Adrenal gland (tissue), 12 donors: ENCODE data around the gene ARHGAP26. TPM values are rescaled to one million over a fixed set of nuclear protein-coding genes. Genes with fewer than 3 reads are reported as not detected.

Experiments
- DNase-seq, 7 donors: peaks; one replicate each; pipeline ENCODE4 v3.0.0-alpha.2; 2019 to 2020
- H3K27ac ChIP-seq, 5 donors: fragments of 200-600 bp; sonication (generic) in 4 of 5; 1 replicate in 3 of 5; 2 replicates in 2 of 5; pipeline versions ENCODE4 v1.5.1 to v1.8.0; 2016 to 2020; ENCODE audit warnings: mild to moderate bottlenecking in 1 of 5
- H3K27me3 ChIP-seq: fragments of 200-600 bp; 2 replicates; pipeline ENCODE4 v1.8.0; 2021
- H3K36me3 ChIP-seq, 2 donors: fragments of 200-600 bp; replicated peaks in 1 of 2; 1 replicate in 1 of 2; 2 replicates in 1 of 2; pipeline versions ENCODE4 v1.5.1 to v1.8.0; 2018 to 2022
- H3K4me1 ChIP-seq, 2 donors: fragments of 200-600 bp; replicated peaks in 1 of 2; 1 replicate in 1 of 2; 2 replicates in 1 of 2; pipeline versions ENCODE4 v1.5.1 to v1.8.0; 2018 to 2021
- H3K4me3 ChIP-seq, 4 donors: fragments of 200-600 bp; sonication (generic) in 3 of 4; one replicate each; pipeline ENCODE4 v1.5.1; 2016 to 2018
- H3K9me3 ChIP-seq, 3 donors: fragments of 200-600 bp; sonication (generic) in 1 of 3; replicated peaks in 1 of 3; 1 replicate in 2 of 3; 2 replicates in 1 of 3; pipeline versions ENCODE4 v1.5.1 to v1.8.0; 2016 to 2021
- POLR2A ChIP-seq, 2 donors: fragments of 450-650 bp; IDR thresholded peaks; one replicate each; pipeline ENCODE4 v1.6.1; 2017; ENCODE audit warnings: antibody characterized with exemption in 2 of 2, mild to moderate bottlenecking in 2 of 2, moderate library complexity in 1 of 2
- WGBS, 4 donors: extraction: QIAGEN DNeasy Blood & Tissue Kit in 2 of 4; methylation state at CpG; one replicate each; pipeline versions ENCODE4 v1.1.5 to v1.1.7; 2013 to 2017; 5-methylcytosine and 5-hydroxymethylcytosine counted together
- intact Hi-C, 2 donors: fragments of 100-400 bp; cut with DNase I; formaldehyde crosslinking; loops; one replicate each; pipeline versions ENCODE4 v1.14.1 to v1.15.0; 2022 to 2023
- polyA plus RNA-seq, 3 donors: library from polyadenylated mRNA; stranded (reverse); fragments of 200-250 nt in 2 of 3; fragments of 350-450 nt in 1 of 3; fragmentation: Illumina TruSeq in 1 of 3; extraction: RNeasy Lipid Tissue Mini Kit (QIAGEN cat#74804) in 1 of 3; gene quantifications; one replicate each; pipeline ENCODE4 v1.2.3, GENCODE V29; 2013 to 2014
- total RNA-seq, 9 donors: library from RNA; depleted of rRNA in 4 of 9; stranded (reverse); fragments of >200 nt in 4 of 9; fragments of 120-200 nt in 1 of 9; fragmentation: NEBNext Ultra II Directional in 1 of 9; extraction: Animal tissue kit (Norgen Biotek cat#: 25700) in 1 of 9; gene quantifications; one replicate each; pipeline versions ENCODE4 v1.1.0 to v1.2.4, GENCODE V29; 2013 to 2023
- TF ChIP-seq, protein P1 (sequence below), 6 experiments: fragments of 450-650 bp in 4 of 6; fragments of 200-600 bp in 2 of 6; sonication (generic) in 1 of 6; IDR thresholded peaks; 1 replicate in 5 of 6; 2 replicates in 1 of 6; pipeline versions ENCODE4 v1.5.1 to v1.8.0; 2016 to 2021; ENCODE audit warnings: antibody characterized with exemption in 6 of 6, mild to moderate bottlenecking in 2 of 6, moderate library complexity in 1 of 6
- donor health status: healthy with polysubstance abuse.
- donor health status: Bipolar disorder and iron deficiency.
- donor health status: DM: yes; HTN: yes; CAD: no.
- donor health status: DM: no; HTN: no; CAD: no.
- donor health status: DM: no; HTN: no; CAD: no.
- donor health status: DM: yes; HTN: yes; CAD: no.

ARHGAP26 gene
- total and polyA plus RNA-seq, 12 donors, result 3.0 to 21.7 (median 10.8) TPM

DNA sequence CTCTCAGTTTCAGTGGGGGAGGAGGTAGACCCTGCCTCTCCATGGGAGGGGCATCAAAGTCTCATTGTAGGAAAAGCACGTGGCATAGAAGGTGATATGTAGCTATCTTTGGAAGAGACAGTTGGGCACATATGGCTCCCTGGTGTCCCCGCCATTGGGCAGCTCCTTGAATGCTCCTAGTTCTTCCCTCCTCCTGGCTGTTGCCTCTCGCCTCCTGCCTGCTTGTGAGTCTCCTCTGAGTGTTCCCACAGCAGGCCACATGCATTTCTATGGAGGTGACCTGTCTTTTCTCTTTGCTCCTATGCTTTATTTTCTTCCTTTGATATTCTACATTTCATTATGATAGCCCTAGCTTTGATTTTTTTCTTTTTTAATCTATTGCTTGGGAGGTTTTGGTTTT lies 138.5 kb downstream of the ARHGAP26 start:
- intact Hi-C loops, result no loop called here
- no peaks in the 10 kb centered on the region for H3K9me3 ChIP-seq
- no peaks in the 10 kb centered on the region for H3K27me3 ChIP-seq
- peaks cover 0 to 36% of the 10 kb centered on the region in 2 donors for H3K36me3 ChIP-seq
- DNase-seq, result no peak
- WGBS, 4 donors, result 83 to 97% (median 92%) methylated on average over 3 of the region's 3 CpGs
- no peaks in the 10 kb centered on the region for H3K4me1 ChIP-seq
- no peak overlapping the region for H3K27ac ChIP-seq
- no peak overlapping the region for H3K4me3 ChIP-seq
- TF ChIP-seq, protein P1, sequence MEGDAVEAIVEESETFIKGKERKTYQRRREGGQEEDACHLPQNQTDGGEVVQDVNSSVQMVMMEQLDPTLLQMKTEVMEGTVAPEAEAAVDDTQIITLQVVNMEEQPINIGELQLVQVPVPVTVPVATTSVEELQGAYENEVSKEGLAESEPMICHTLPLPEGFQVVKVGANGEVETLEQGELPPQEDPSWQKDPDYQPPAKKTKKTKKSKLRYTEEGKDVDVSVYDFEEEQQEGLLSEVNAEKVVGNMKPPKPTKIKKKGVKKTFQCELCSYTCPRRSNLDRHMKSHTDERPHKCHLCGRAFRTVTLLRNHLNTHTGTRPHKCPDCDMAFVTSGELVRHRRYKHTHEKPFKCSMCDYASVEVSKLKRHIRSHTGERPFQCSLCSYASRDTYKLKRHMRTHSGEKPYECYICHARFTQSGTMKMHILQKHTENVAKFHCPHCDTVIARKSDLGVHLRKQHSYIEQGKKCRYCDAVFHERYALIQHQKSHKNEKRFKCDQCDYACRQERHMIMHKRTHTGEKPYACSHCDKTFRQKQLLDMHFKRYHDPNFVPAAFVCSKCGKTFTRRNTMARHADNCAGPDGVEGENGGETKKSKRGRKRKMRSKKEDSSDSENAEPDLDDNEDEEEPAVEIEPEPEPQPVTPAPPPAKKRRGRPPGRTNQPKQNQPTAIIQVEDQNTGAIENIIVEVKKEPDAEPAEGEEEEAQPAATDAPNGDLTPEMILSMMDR (IDR thresholded peaks at IDR 0.05), result no peak
- TF ChIP-seq POLR2A (IDR thresholded peaks at IDR 0.05), result no peak

DNA sequence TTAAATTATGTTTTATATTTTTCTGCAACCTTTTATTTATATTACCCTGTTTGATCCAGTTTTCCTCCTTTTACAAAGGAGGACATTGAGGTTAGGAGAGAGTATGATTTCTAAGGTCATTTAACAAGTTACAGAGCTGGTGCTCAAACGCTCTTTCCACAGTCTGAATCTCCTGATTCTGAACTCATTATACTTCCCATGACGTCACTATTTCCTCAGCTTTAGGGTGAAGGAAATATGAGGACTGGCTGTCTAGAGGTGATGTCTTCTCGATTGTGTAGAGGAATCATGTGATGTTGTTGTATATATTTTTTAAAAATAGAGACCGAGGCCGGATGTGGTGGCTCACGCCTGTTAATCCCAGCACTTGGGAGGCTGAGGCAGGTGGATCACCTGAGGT lies 140.0 kb downstream of the ARHGAP26 start:
- TF ChIP-seq, protein P1 (IDR thresholded peaks at IDR 0.05), result no peak
- no peak for TF ChIP-seq POLR2A (IDR thresholded peaks at IDR 0.05)
- H3K4me1 ChIP-seq, result no peaks in the 10 kb centered on the region
- H3K36me3 ChIP-seq, result peaks cover 0 to 27% of the 10 kb centered on the region in 2 donors
- no peaks in the 10 kb centered on the region for H3K27me3 ChIP-seq
- DNase-seq, result no peak
- intact Hi-C loops, result no loop called here
- WGBS, 4 donors, result 88 to 92% (median 90%) methylated on average over 6 of the region's 6 CpGs
- H3K9me3 ChIP-seq, result no peaks in the 10 kb centered on the region
- H3K27ac ChIP-seq, result no peak overlapping the region
- no peak overlapping the region for H3K4me3 ChIP-seq

DNA sequence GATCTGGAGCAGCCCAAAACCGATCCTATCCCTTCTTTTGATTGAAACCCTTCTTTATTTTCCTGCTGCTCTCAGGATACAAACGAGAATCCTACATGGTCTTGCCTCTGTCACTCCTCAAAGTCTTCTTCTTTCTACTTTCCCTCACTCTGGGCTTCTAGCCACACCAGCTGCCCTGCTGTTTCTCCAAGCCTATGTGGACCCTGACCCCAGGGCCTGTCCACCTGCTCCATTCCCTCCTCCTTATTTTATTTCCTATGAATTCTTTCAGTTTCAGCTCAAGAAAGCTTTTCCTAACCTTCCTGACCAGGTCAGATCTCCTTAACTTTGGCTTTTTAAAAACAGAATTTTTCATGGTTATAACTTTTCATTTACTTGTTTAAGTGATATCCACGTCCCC lies 141.0 kb downstream of the ARHGAP26 start:
- Histone ChIP-seq H3K4me3 (no peak overlapping the region), H3K36me3 (peaks cover 0 to 30% of the 10 kb centered on the region in 2 donors), H3K27ac (no peak overlapping the region), H3K9me3 (no peaks in the 10 kb centered on the region), H3K27me3 (no peaks in the 10 kb centered on the region), H3K4me1 (no peaks in the 10 kb centered on the region)
- WGBS, 4 donors, result 85 to 87% (median 85%) methylated on average over 3 of the region's 3 CpGs
- no peak for DNase-seq
- TF ChIP-seq, protein P1 (IDR thresholded peaks at IDR 0.05), result no peak
- no peak for TF ChIP-seq POLR2A (IDR thresholded peaks at IDR 0.05)
- intact Hi-C loops, result no loop called here

DNA sequence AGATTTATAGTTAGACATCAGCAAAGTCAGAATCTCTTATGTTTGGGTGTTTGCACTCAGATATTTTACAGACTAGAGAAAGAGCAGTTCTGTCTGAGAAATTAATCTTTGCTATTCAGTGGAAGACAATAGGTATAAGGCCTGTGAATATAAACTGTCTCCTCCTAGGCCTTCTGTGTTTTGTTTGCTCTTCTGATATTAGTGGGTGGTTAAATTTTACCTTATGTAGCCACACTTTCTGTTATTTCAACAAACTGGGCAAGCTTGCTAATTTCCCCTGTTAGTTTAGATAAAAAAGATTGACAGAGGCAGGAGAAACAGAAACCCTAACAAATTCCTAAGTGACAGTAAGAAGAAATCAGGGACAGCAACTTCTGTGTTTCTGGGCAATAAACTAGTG lies 141.6 kb downstream of the ARHGAP26 start:
- Histone ChIP-seq H3K36me3 (peaks cover 0 to 30% of the 10 kb centered on the region in 2 donors), H3K27ac (no peak overlapping the region), H3K4me1 (no peaks in the 10 kb centered on the region), H3K4me3 (no peak overlapping the region), H3K27me3 (no peaks in the 10 kb centered on the region), H3K9me3 (no peaks in the 10 kb centered on the region)
- DNase-seq, result no peak
- TF ChIP-seq POLR2A (IDR thresholded peaks at IDR 0.05), result no peak
- TF ChIP-seq, protein P1 (IDR thresholded peaks at IDR 0.05), result no peak
- intact Hi-C loops, result no loop called here
